Kidney (tissue), 14 donors: ENCODE results near the gene CREBL2. TPM values are rescaled to one million over a fixed set of nuclear protein-coding genes. Genes with fewer than 3 reads are reported as not detected.

Experiments
- DNase-seq, 5 donors: peaks; one replicate each; pipeline ENCODE4 v3.0.0-alpha.2; 2013 to 2020
- FAIRE-seq: peaks from 2 replicates; lab custom pipeline; 2012; peaks lifted over from hg19 to GRCh38; lab: Jason Lieb, UNC
- H3K27ac ChIP-seq, 2 donors: one replicate each; pipeline ENCODE4 v1.7.0; 2013; ENCODE audit warnings: low read depth in 2 of 2, low read length in 2 of 2, inconsistent platforms in 1 of 2
- H3K27me3 ChIP-seq: one replicate; pipeline ENCODE4 v1.7.1; 2013; ENCODE audit warnings: low read length, inconsistent platforms; ENCODE audit not compliant: control insufficient read depth, insufficient read depth
- H3K36me3 ChIP-seq, 3 donors: one replicate each; pipeline versions ENCODE4 v1.7.0 to v1.7.1; 2013; ENCODE audit warnings: low read length in 3 of 3, control low read depth in 1 of 3, inconsistent platforms in 1 of 3; ENCODE audit not compliant: insufficient read depth in 3 of 3, control insufficient read depth in 2 of 3
- H3K4me1 ChIP-seq, 3 donors: one replicate each; pipeline versions ENCODE4 v1.7.0 to v1.7.1; 2013; ENCODE audit warnings: low read length in 3 of 3, inconsistent platforms in 1 of 3, low read depth in 1 of 3; ENCODE audit not compliant: control insufficient read depth in 2 of 3, insufficient read depth in 2 of 3
- H3K4me3 ChIP-seq, 3 donors: one replicate each; pipeline versions ENCODE4 v1.7.0 to v1.8.1; 2013; ENCODE audit warnings: low read length in 3 of 3, control low read depth in 1 of 3, inconsistent platforms in 1 of 3
- H3K9ac ChIP-seq, 3 donors: one replicate each; pipeline versions ENCODE4 v1.7.0 to v1.7.1; 2013; ENCODE audit warnings: low read length in 3 of 3, control low read depth in 1 of 3, inconsistent platforms in 1 of 3
- H3K9me3 ChIP-seq, 3 donors: one replicate each; pipeline versions ENCODE4 v1.7.0 to v1.7.1; 2013; ENCODE audit warnings: low read length in 3 of 3, control low read depth in 1 of 3, inconsistent platforms in 1 of 3; ENCODE audit not compliant: control insufficient read depth in 2 of 3, insufficient read depth in 1 of 3
- intact Hi-C: fragments of 100-400 bp; cut with DNase I; formaldehyde crosslinking; loops from one replicate; pipeline ENCODE4 v1.11.1; 2022
- polyA plus RNA-seq: library from polyadenylated mRNA; stranded (reverse); fragments of 350-450 nt; fragmentation: Illumina TruSeq; extraction: RNeasy Lipid Tissue Mini Kit (QIAGEN cat#74804); gene quantifications from one replicate; pipeline ENCODE4 v1.2.3, GENCODE V29; 2014; ENCODE audit warnings: low read depth, low replicate concordance; ENCODE audit not compliant: insufficient read depth
- total RNA-seq: library from RNA; stranded (reverse); fragmentation: NEBNext Ultra II Directional; extraction: Animal tissue kit (Norgen Biotek cat#: 25700); gene quantifications from one replicate; pipeline ENCODE4 v1.2.1, GENCODE V29; 2021
- TF ChIP-seq, protein P1 (sequence below): IDR thresholded peaks from 3 replicates; pipeline ENCODE4 v1.5.1; 2012; ENCODE audit warnings: mild to moderate bottlenecking, moderate library complexity, borderline replicate concordance; ENCODE audit not compliant: insufficient read depth; ENCODE audit errors: extremely low read depth
- donor health status: control.
- donor health status: control.
- donor health status: control.
- donor health status: control.
- donor health status: control.
- donor health status: DM: yes; HTN: yes; CAD: no.
- donor health status: Normal renal cell carcinoma (clear cell type).

Gene CREBL2
- total and polyA plus RNA-seq, 2 donors from 2014 or later: 35.8 to 38.6 TPM

DNA sequence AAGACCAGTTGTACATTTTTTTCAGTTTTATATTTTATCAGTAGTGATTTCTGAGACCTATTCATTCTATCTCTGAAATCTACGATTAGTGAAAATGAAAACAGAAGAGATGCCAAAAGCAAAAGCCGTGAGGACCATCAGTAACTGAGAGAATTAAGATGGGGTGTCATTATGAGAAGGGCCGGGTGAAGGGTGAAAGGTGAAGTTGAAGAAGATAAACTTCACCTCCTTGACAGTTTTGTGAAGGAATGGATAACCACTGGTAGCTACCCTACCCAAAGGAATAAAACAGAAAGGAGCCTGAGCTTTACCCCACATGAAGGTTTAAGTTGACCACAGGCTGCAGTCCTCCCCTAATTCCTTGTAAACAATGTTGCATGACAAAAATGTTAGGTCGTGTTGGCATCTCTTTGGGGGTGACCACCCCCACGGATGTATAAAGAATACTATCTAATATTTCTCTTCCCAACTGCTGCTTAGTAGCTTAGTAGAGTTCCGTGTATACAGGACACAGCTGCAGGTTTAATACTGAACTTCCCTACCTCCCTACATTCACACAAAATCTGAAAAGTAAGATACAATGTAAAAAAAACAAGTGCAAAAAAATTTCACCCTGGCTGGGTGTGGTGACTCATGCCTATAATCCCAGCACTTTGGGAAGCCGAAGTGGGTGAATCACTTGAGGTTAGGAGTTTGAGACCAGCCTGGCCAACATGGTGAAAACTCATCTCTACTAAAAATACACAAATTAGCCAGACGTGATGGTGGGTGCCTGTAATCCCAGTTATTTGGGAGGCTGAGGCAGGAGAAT is 60.4 kb downstream of the CREBL2 start:
- DNase-seq: no peak
- H3K9me3 ChIP-seq: no peaks in the 10 kb centered on the region
- no peaks in the 10 kb centered on the region for H3K4me1 ChIP-seq
- H3K9ac ChIP-seq: no peak overlapping the region
- TF ChIP-seq, protein P1, sequence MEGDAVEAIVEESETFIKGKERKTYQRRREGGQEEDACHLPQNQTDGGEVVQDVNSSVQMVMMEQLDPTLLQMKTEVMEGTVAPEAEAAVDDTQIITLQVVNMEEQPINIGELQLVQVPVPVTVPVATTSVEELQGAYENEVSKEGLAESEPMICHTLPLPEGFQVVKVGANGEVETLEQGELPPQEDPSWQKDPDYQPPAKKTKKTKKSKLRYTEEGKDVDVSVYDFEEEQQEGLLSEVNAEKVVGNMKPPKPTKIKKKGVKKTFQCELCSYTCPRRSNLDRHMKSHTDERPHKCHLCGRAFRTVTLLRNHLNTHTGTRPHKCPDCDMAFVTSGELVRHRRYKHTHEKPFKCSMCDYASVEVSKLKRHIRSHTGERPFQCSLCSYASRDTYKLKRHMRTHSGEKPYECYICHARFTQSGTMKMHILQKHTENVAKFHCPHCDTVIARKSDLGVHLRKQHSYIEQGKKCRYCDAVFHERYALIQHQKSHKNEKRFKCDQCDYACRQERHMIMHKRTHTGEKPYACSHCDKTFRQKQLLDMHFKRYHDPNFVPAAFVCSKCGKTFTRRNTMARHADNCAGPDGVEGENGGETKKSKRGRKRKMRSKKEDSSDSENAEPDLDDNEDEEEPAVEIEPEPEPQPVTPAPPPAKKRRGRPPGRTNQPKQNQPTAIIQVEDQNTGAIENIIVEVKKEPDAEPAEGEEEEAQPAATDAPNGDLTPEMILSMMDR: no peak
- intact Hi-C loops: no loop called here
- H3K4me3 ChIP-seq: no peak overlapping the region
- no peaks in the 10 kb centered on the region for H3K36me3 ChIP-seq
- H3K27me3 ChIP-seq: no peaks in the 10 kb centered on the region
- no peak for FAIRE-seq
- no peak overlapping the region for H3K27ac ChIP-seq

DNA sequence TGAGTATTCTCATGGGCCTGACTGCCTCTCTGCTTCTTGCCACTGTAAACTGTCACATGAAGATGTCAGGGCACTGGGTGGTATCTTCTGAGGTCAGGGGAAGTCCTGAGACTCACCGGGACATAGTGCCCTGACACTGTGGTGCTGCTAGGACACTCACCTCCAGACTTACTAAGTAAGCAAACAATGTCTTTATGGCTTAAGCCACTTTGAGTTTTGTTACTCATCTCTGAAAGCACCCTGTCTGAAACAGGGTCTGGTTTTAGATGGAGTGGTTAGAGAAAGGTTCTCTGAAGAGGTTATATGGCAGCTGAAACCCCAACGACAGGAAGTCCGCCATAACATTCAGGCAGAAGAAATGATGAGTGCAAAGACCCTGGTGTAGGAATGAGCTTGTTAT is 61.6 kb downstream of the CREBL2 start:
- Histone ChIP-seq H3K36me3 (no peaks in the 10 kb centered on the region), H3K27me3 (no peaks in the 10 kb centered on the region), H3K27ac (no peak overlapping the region), H3K4me3 (no peak overlapping the region), H3K9ac (no peak overlapping the region), H3K4me1 (no peaks in the 10 kb centered on the region), H3K9me3 (no peaks in the 10 kb centered on the region)
- TF ChIP-seq, protein P1: no peak
- no peak for DNase-seq
- intact Hi-C loops: no loop called here
- FAIRE-seq: no peak

DNA sequence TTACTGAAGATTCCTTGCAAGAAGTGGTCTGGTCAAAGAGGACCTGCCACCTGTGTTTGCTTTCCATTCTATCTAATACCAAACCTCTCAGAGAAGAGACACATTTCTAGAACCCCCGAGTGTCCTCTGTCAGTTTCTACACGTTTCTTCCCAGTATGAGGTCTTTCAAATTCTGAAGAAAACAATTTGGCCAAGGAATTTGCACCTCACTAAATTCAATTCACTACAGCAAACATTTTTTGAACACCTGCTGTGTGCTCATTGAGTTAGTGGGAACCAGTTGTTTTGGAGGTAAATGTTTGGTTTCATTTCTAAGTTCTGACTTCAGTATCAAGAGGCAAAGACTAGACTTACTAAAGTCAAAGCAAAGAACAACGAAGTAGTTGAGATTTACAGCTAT is 64.9 kb downstream of the CREBL2 start:
- intact Hi-C loops: no loop called here

More for the DNA sequence above, 64.9 kb downstream of the CREBL2 start:
- TF ChIP-seq, protein P1: no peak
- Histone ChIP-seq H3K4me1 (no peaks in the 10 kb centered on the region), H3K4me3 (no peak overlapping the region), H3K36me3 (no peaks in the 10 kb centered on the region), H3K27me3 (no peaks in the 10 kb centered on the region), H3K27ac (no peak overlapping the region), H3K9me3 (no peaks in the 10 kb centered on the region), H3K9ac (no peak overlapping the region)
- DNase-seq (no peak), FAIRE-seq (no peak)
